GM19099 (cell line): ENCODE data around the gene STK26.

Experiments
- POLR2A ChIP-seq: IDR thresholded peaks from 3 replicates; pipeline ENCODE4 v1.6.1; 2011; ENCODE audit warnings: low read depth; ENCODE audit not compliant: insufficient read length; ENCODE audit errors: extremely low read depth

STK26 gene

DNA sequence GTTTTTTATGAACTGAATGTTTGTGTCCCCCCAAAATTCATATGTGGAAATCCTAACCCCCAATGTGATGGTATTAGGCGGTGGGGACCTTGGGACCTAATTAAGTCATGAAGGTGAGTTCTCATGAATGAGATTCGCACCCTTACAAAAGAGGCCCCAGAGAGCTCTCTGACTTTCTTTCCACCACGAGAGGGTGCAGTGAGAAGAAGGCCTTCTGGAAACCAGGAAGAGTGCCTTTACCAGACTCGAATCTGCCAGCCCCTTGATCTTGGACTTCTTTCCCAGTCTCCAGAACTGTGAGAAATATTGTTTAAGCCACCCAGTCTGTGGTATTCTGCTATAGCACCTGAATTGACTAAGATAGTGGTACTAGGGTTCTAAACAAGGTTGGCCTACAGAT is 40.8 kb downstream of the STK26 start:
- no peak for TF ChIP-seq POLR2A

DNA sequence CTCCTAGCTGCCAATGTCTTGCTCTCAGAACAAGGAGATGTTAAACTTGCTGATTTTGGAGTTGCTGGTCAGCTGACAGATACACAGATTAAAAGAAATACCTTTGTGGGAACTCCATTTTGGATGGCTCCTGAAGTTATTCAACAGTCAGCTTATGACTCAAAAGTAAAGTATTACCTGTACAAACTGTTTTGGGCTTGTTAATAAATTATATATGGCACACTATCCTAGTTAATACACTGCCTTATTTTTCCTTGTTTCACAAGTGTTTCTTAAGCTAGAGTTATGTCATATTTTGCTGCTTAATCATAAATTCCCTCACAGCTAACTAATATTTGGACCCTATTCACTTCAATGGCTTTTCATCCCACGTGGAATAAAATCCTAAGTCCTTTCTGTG is 45.3 kb downstream of the STK26 start:
- TF ChIP-seq POLR2A, result no peak

DNA sequence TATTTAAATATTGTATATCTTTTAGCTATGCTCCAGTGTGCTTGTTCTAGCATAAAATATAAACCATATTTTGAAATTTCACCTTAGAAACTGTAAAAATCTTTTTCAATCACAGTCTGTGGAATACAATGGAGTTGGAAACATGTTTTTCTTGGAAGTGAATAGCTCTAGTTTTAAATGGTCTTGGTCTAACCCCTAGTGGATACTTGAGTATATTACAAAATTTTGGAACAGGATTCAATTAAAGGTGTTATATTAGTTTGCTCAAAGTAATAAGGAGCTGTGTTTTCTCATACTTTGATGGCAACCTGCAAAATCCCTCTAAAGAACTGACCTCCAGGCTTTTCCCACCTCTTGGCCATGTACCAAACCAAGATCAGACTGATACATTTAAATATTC is 48.2 kb downstream of the STK26 start:
- no peak for TF ChIP-seq POLR2A

DNA sequence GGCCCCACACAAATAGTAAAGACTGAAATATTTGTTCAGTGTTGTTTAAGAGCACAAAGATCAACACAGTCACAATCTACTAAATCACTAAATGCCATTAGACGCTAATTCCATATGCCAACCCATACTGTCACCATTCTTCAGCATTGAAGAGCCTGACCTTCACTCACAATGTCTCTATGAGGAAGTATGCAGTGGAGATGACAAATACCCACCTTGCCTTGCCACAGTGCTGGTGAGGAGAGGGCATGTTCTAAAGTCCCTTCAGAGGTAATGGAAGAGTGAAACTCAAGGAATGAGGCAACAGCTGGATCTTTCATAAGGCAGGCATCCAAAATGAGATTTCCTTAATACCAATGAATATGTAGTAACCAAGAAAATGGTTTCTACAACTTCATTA is 54.3 kb downstream of the STK26 start:
- no peak for TF ChIP-seq POLR2A

DNA sequence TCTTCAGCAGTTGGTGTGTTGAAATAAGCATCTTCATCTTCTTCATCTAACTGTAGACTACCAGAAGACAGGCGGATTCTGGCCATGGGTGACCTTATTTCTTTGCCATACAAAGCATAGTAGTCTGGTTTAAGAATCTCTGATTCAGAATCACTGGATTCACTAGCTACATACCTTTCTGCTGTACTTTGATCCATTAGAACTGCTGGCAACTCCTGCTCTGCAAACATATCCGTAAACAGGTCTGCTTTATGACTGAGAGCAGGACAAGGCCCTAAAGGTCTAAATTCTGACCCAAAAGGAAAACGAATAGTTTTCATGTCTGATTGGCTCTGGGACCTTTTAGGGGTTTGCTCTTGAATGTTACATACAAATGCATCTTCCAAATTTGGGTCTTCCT is 54.8 kb downstream of the STK26 start:
- TF ChIP-seq POLR2A, result no peak

DNA sequence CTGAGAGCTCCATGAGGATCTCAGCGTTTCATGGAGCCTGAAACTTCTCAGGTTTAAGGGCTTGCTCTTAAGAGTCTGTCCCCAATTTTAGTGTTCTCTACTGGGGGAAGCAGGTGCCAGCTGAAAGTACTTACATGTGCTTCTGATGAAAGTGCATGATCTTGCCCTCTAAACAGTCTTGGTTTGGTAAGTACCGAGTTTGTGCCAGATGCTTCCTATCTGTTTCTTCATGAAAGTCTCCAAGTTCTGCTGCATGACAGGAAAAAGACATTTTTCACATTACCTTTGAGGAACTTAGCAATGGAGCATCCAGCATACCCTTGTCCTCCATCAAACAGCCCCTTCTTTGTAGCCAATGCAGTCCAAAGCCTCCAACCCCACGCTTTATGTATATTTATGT is 62.7 kb downstream of the STK26 start:
- no peak for TF ChIP-seq POLR2A

DNA sequence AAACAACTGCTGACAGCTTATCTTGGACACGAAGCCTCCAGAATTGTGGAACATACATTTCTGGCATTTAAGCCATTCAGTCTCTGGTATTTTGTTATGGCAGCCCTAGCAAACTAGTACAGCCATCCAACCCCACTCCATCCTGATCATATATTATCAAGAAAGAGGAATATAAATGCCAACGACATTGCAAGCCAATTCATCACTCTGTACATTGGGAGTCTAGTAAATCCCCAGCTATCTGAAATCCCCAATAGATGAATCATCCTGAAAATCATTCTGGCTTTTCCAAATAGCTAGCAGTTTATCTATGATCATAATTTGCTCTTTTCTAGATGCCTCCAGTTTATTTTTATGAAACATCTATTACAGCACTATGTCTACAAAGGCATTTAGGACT is 63.6 kb downstream of the STK26 start:
- no peak for TF ChIP-seq POLR2A

DNA sequence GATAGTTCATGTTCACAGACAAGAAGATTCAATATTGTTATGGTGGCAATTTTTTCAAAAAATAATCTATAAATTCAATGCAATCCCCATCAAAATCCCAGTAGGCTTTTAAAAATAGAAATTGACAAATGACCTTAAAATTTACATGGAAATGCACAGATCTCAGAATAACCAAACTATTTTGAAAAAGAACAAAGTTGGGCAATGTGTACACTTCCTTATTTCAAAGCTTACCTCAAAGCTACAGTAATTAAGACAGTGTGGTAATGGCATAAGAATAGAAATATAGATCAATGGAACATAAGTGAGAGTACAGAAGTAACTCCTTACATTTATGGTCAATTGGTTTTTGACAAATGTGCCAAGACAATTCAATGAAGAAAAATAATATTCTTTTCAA is 65.8 kb downstream of the STK26 start:
- TF ChIP-seq POLR2A, result no peak

DNA sequence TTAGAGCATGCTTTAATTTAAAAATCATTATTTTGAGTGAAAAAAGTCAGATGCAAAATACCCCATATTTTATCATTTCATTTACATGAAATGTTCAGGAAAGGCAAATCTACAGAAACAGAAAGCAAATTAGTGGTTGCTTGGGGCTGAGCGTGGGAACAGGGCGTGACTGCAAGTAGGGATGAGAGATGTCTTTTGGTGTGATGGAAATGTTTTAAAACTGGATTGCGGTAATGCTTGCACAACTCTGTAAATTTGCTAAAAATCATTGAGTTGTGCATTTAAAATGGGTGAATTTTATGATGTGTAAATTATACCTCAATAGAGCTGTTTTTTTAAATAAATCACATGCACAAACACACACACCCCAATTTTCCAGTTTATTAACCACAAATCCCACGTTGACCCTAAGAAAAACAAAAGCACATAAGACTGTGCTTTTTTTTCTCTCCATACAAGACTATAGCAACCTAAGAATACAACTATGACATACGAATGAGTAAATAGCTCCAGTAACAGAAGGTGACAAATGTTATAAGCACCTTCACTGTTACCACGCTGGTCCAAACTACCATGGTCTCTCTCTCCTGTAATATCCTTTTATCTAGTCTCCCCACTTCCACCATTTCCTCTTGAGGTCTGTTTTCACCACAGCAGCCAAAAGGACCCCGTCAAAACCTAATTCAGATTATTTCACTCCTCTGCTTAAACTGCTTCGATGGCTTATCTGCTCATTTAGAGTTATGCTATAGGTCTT is 67.5 kb downstream of the STK26 start:
- TF ChIP-seq POLR2A, result no peak

DNA sequence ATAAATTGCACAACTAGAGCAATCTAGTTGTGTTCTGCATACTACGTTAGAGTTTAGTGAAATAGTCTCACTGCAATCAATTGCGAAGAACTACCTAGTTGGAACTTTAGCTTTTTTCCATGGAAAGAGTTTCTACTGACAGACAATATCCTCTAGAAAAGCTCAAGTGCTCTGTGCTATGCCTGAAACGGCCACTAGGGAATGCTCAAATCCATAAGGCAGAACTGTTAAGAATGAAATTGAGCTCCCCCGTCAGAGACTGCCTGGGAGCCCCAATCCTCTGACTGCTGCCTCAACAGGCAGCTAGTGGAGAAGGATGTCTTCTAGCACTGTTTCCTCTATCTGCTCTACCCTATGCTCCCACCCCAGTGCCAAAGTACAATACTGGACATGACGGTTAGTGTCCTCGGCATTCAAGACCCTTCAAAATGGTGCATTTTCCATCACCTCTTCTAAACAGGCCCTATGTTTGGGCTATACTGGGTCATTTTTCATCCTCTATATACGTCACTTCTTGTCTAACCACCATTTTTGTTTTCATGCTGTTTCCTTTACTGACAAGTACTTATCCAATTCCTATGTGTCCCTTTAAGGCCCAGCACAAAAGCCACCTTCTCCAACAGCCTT is 69.5 kb downstream of the STK26 start:
- no peak for TF ChIP-seq POLR2A

DNA sequence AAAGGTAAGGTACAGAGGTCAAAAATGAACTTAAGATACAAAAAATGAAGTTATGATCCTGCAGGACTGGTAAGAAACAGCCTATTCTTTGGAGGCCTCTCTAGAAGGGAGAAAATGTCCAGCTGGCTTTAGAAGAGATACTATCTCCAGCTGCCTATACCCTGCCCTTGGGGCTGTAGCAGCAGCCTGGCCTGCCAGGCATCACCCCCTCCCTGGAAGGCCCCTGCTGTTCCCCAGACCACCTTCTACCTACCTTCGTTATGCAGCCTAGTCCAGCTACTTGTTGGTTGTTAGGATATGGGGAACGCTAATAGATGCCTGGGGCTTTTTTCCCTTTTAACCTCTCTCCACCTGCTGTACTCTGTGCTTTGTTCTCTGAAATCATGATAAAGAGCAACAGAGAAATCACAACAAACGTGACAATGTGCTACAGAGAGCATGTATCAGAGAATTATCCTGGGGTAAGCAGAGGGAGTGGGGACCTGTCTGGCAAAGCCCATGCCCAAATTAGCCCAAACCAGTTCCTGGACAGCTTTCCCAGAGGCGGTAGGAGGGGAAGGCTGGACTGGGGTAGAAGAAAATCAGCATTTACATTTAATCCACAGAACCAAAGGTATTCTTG is 70.2 kb downstream of the STK26 start:
- TF ChIP-seq POLR2A, result no peak

DNA sequence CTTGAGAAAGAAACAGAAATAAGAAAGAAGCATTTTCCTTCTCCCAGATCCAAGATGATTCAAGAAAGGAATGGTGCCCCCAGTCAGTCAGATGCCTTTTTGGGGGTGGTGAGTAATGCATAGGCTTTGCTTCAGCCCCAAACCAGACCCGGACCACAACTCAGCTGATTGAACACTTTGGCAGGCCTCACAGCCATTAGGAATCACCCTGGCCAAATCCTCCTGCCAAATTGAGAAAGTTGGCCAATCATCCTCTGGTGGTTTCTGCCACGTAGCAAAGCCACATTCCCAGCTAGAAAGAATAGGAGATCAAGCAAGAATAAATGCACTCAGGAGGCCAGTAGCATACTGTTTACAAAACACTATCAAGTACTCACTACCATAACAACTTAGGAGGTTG is 71.1 kb downstream of the STK26 start:
- no peak for TF ChIP-seq POLR2A

DNA sequence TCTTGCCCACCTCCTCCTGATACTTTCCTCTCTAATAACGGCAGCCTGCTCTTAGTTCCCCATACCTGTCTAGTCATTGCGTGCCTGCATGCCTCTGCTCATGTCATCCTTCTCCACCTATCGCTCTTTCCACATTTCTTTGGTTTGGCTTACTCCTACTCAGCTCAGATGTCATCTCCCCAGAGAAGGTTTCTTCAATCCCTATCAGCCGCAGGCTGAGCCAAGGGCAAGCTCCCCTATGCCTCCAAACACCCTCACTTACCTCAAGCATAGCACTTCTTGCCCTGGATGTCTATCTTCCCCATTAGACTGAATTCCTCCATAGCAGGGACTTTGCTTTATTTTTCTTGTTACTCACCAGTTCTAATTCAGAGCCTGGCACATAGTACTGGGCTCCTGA is 78.1 kb downstream of the STK26 start:
- TF ChIP-seq POLR2A, result no peak

DNA sequence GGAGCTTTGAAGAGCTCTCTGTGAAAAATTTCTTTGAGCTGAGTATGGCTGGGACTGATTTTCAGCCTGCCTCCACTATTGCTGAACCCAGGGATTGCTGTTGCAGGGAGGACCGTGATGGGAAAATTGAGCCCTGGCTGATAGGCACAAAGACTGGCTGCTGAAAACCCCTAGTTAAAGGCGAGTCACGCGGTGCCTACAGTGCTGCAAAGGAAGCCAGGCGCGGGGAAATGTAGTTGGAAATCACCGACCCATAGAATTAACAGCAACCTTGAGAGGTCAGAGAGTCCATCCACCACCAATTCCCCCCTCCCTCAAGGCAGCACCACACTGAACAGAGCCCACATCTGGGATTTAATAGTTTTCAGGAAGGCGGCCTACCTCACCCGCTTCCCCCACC is 78.7 kb downstream of the STK26 start:
- TF ChIP-seq POLR2A, result no peak

DNA sequence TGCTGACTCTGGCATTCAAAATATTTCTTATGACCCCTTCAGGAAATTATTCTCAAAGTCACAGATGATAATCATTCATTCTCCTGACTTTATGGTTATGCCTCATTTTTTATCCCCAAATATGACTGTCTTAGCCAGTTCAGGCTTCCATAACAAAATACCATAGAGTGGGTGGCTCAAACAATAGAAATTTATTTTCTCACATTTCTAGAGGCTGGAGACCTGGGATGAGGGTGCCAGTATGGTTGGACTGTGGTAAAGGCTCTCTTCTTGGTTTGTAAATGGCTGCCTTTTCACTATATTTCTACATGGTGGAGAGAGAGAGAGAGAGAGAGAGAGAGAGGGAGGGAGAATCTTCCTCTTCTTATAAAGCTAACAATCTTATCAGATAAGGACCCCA is 84.2 kb downstream of the STK26 start:
- no peak for TF ChIP-seq POLR2A

DNA sequence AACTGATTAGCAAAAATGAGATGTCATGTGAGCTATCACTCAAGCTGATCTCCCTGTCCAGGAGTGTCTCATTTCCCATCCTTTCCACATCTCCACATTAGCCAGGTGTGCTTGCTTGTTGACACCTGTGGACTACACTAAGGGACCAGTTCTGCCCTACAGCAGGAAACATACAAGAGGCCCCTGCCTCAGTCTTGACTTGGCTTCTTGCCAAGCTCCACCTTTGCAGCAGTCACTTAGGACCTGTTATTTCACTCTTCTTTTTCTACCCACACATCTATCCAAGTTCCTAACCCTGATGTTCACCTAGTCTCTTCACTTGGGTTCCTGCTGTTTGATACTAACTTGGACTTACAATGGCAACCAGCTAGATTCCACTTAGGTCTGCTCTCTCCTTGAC is 91.5 kb downstream of the STK26 start:
- no peak for TF ChIP-seq POLR2A
